Parathyroid adenoma (tissue), 2 donors: ENCODE results near the gene MOB3C.

Experiments used
- H2AFZ ChIP-seq: fragments of 300-600 bp; sonication (generic); one replicate; pipeline ENCODE4 v1.7.0; 2017; ENCODE audit warnings: antibody characterized with exemption, mild to moderate bottlenecking
- H3K27ac ChIP-seq: fragments of 300-600 bp; sonication (generic); one replicate; pipeline ENCODE4 v1.7.0; 2017
- H3K27me3 ChIP-seq: fragments of 300-600 bp; sonication (generic); one replicate; pipeline ENCODE4 v1.7.0; 2017; ENCODE audit warnings: low read length; ENCODE audit not compliant: control insufficient read depth, insufficient read depth
- H3K36me3 ChIP-seq: fragments of 300-600 bp; sonication (generic); one replicate; pipeline ENCODE4 v1.7.0; 2017; ENCODE audit warnings: low read length; ENCODE audit not compliant: control insufficient read depth, insufficient read depth
- H3K4me1 ChIP-seq: fragments of 300-600 bp; sonication (generic); one replicate; pipeline ENCODE4 v1.7.0; 2017; ENCODE audit warnings: control low read depth
- H3K4me2 ChIP-seq: fragments of 300-600 bp; sonication (generic); one replicate; pipeline ENCODE4 v1.7.0; 2017; ENCODE audit warnings: low read length
- H3K4me3 ChIP-seq: fragments of 300-600 bp; sonication (generic); one replicate; pipeline ENCODE4 v1.7.0; 2017; ENCODE audit warnings: low read depth, low read length
- H3K79me2 ChIP-seq: fragments of 300-600 bp; sonication (generic); one replicate; pipeline ENCODE4 v1.7.0; 2017; ENCODE audit warnings: control low read depth
- H3K9ac ChIP-seq: fragments of 300-600 bp; sonication (generic); one replicate; pipeline ENCODE4 v1.7.0; 2017; ENCODE audit warnings: mild to moderate bottlenecking
- H3K9me3 ChIP-seq: fragments of 300-600 bp; sonication (generic); one replicate; pipeline ENCODE4 v1.7.0; 2017; ENCODE audit warnings: low read length; ENCODE audit not compliant: control insufficient read depth
- TF ChIP-seq, protein P1 (sequence below): fragments of 300-600 bp; sonication (generic); IDR thresholded peaks from one replicate; pipeline ENCODE4 v1.7.0; 2017; ENCODE audit warnings: antibody characterized with exemption, mild to moderate bottlenecking
- donor health status: primary hyperparathyroidism.

MOB3C gene

DNA sequence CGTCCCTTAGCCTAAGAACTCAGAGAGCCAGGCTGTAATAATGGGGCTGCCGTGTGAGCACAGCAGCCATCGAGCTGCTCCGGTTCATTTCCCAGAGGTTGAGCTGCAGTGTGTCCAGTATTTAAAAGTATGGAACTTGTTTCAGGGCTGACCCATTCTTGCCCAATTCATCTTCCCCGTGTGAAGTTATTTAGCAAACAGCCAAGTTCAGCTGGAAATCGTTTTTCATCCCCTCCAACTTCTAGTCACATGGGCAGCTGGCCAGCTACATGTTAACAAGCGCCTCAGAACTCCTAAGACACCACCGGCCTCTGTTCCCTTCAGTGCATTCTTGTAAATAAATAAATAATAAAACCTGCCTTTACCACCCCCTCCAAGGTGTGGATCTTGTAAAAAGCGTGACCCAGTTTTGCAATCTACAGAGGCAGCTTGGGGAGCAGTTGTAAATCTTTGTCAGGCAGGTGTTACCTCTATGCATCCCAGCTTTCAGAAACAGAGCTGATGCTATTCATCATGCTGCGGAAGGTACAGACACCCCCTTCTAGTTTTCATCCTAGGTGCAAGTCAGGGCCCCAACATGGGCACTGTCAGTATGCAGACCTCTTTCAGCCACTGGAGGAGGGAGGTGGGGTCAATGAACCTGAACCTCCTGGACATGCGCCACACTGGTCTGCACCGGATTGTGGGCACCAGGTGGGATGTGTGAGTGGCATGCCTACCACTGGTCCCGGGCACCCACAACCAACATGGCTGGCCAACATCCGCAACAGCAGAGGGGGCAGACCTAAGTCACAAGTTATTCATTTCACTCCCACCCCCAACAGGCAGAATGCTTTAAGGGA, 46.5 kb downstream of the MOB3C start:
- H3K79me2 ChIP-seq: no peaks in the 10 kb centered on the region
- TF ChIP-seq, protein P1, sequence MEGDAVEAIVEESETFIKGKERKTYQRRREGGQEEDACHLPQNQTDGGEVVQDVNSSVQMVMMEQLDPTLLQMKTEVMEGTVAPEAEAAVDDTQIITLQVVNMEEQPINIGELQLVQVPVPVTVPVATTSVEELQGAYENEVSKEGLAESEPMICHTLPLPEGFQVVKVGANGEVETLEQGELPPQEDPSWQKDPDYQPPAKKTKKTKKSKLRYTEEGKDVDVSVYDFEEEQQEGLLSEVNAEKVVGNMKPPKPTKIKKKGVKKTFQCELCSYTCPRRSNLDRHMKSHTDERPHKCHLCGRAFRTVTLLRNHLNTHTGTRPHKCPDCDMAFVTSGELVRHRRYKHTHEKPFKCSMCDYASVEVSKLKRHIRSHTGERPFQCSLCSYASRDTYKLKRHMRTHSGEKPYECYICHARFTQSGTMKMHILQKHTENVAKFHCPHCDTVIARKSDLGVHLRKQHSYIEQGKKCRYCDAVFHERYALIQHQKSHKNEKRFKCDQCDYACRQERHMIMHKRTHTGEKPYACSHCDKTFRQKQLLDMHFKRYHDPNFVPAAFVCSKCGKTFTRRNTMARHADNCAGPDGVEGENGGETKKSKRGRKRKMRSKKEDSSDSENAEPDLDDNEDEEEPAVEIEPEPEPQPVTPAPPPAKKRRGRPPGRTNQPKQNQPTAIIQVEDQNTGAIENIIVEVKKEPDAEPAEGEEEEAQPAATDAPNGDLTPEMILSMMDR: no peak
- no peak overlapping the region for H3K27ac ChIP-seq
- no peak overlapping the region for H3K9ac ChIP-seq
- no peaks in the 10 kb centered on the region for H3K27me3 ChIP-seq
- H3K4me3 ChIP-seq: no peak overlapping the region
- no peaks in the 10 kb centered on the region for H3K9me3 ChIP-seq
- H2AFZ ChIP-seq: no peak overlapping the region
- H3K4me2 ChIP-seq: no peak overlapping the region
- no peaks in the 10 kb centered on the region for H3K4me1 ChIP-seq
- H3K36me3 ChIP-seq: no peaks in the 10 kb centered on the region

DNA sequence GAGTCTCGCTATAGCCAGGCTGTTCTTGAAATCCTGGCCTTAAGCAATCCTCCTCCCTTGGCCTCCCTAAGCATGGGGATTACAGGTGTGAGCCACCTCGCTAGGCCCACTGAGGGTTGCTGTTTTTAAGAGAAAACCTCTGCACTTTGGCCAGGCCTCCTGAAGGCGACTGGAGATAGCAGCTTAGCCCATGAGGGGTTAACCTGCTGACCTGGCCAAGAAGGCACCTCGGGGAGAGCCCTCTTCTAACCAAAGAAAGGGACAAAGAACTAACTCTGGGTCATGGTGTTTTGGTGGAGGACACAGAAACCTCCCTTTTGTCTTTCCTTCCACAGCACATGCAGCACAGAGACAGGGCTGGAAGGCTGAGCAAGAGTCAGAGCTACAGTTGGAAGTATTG, 47.5 kb downstream of the MOB3C start:
- Histone ChIP-seq H3K27ac (no peak overlapping the region), H3K79me2 (no peaks in the 10 kb centered on the region), H2AFZ (no peak overlapping the region), H3K27me3 (no peaks in the 10 kb centered on the region), H3K4me3 (no peak overlapping the region), H3K4me2 (no peak overlapping the region), H3K9ac (no peak overlapping the region), H3K4me1 (no peaks in the 10 kb centered on the region), H3K9me3 (no peaks in the 10 kb centered on the region), H3K36me3 (no peaks in the 10 kb centered on the region)
- TF ChIP-seq, protein P1: no peak

DNA sequence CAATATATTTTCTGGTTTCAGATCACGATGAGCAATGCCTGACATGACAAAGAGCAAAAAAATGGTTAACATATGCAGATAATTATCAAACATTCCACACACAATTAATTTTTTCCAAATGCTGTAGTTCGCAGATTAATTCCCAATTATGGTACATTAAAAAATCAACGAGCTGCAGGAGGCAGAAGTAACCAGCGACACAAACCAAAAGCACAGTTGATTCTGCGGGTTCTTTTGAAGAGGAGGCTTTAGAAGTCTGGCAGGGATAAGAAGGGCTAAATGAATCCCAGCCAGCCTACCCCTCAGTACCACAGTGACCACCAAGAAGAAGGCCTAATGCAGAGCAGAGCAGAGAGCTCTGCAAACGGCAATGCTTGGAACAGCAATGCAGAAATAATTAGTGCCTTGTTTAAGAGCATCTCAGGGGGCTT, 48.1 kb downstream of the MOB3C start:
- Histone ChIP-seq H3K4me3 (no peak overlapping the region), H3K4me1 (no peaks in the 10 kb centered on the region), H2AFZ (no peak overlapping the region), H3K9ac (no peak overlapping the region), H3K36me3 (no peaks in the 10 kb centered on the region), H3K79me2 (no peaks in the 10 kb centered on the region), H3K4me2 (no peak overlapping the region), H3K9me3 (no peaks in the 10 kb centered on the region), H3K27me3 (no peaks in the 10 kb centered on the region), H3K27ac (no peak overlapping the region)
- TF ChIP-seq, protein P1: no peak

DNA sequence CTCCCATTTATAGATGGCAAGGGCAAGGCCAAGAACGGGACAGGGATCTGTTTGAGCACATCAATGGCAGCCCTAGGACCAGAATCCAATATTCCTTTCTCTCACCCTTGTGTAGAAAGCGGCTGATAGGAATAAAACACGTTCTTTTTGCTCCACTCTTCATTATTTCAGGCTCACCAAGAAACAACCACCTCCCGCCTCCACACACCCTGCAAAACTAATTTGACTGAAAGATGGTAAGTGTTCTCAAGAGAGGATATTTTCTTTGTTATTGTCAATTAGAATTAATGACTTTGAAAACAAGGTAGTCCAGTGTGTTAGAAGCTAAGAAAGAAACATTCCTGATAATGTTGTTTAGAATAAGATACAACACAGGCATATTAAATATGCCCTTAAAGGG, 53.3 kb downstream of the MOB3C start:
- H3K36me3 ChIP-seq: no peaks in the 10 kb centered on the region
- TF ChIP-seq, protein P1: no peak
- no peak overlapping the region for H3K4me3 ChIP-seq

DNA sequence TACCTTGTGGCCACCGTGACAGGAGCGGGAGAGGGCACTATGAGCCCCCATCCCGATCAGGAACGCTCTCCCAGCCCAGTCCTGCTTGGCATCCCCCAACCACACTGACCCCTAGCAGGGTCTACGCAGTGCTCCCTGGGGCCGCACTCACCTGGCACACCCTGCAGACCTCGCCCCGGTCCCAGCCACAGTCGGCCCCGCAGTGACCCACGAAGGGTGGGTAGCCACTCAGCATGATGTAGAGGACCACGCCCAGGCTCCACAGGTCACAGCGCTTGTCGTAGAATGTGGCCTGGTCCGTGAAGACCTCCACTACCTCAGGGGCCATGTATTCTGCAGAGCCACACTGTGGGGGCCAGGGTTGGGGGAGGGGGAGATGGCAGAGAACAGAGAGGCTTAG, 54.1 kb downstream of the MOB3C start:
- no peaks in the 10 kb centered on the region for H3K9me3 ChIP-seq
- TF ChIP-seq, protein P1: no peak
- no peak overlapping the region for H3K4me2 ChIP-seq
- no peaks in the 10 kb centered on the region for H3K79me2 ChIP-seq
- no peaks in the 10 kb centered on the region for H3K27me3 ChIP-seq
- no peaks in the 10 kb centered on the region for H3K36me3 ChIP-seq
- no peaks in the 10 kb centered on the region for H3K4me1 ChIP-seq
- no peak overlapping the region for H2AFZ ChIP-seq
- H3K9ac ChIP-seq: no peak overlapping the region
- H3K4me3 ChIP-seq: no peak overlapping the region
- no peak overlapping the region for H3K27ac ChIP-seq

More for the DNA sequence above, 53.3 kb downstream of the MOB3C start:
- Histone ChIP-seq H3K9ac (no peak overlapping the region), H3K9me3 (no peaks in the 10 kb centered on the region), H3K27me3 (no peaks in the 10 kb centered on the region), H3K4me2 (no peak overlapping the region), H3K27ac (no peak overlapping the region), H3K4me1 (no peaks in the 10 kb centered on the region), H2AFZ (no peak overlapping the region), H3K79me2 (no peaks in the 10 kb centered on the region)
